ENCODE data around the gene DHRS1. TPM values are rescaled to one million over a fixed set of nuclear protein-coding genes. Genes with fewer than 3 reads are reported as not detected.
A peak's percentile ranks its signal among the peaks of the same experiment; 100 is the strongest.

DHRS1 gene
- polyA plus RNA-seq, 2 donors = 92.6 to 97.6 TPM

DNA sequence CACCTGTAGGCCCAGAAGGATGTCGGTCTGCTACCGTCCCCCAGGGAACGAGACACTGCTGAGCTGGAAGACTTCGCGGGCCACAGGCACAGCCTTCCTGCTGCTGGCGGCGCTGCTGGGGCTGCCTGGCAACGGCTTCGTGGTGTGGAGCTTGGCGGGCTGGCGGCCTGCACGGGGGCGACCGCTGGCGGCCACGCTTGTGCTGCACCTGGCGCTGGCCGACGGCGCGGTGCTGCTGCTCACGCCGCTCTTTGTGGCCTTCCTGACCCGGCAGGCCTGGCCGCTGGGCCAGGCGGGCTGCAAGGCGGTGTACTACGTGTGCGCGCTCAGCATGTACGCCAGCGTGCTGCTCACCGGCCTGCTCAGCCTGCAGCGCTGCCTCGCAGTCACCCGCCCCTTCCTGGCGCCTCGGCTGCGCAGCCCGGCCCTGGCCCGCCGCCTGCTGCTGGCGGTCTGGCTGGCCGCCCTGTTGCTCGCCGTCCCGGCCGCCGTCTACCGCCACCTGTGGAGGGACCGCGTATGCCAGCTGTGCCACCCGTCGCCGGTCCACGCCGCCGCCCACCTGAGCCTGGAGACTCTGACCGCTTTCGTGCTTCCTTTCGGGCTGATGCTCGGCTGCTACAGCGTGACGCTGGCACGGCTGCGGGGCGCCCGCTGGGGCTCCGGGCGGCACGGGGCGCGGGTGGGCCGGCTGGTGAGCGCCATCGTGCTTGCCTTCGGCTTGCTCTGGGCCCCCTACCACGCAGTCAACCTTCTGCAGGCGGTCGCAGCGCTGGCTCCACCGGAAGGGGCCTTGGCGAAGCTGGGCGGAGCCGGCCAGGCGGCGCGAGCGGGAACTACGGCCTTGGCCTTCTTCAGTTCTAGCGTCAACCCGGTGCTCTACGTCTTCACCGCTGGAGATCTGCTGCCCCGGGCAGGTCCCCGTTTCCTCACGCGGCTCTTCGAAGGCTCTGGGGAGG, 11.3 kb upstream of the DHRS1 start, which contains the start of gene LTB4R:
TSS of gene LTB4R (plus strand) at position 857 of the 959 bp plus-strand sequence. CDS start 4,150 bp downstream, outside the sequence.
- peak within 1 kb of the TSS; percentile 47 to 70 for H3K4me3 ChIP-seq (ENCODE audit: low read depth in 1 of 2, low read length in 2 of 2)
- peaks cover 6 to 48% of the 10 kb centered on the region in 2 donors for H3K4me1 ChIP-seq (ENCODE audit: control insufficient read depth in 2 of 2, insufficient read depth in 2 of 2, low read length in 1 of 2)
- peak within 1 kb of the TSS; percentile 93 to 94 for H3K27ac ChIP-seq (ENCODE audit: low read depth in 2 of 2, low read length in 1 of 2)
- H3K9me3 ChIP-seq (ENCODE audit: control insufficient read depth in 2 of 2, insufficient read depth in 1 of 2, low read depth in 1 of 2, low read length in 1 of 2) = no peaks in the 10 kb centered on the region
- peaks cover 7 to 15% of the 10 kb centered on the region in 2 donors for H3K36me3 ChIP-seq (ENCODE audit: control insufficient read depth in 2 of 2, insufficient read depth in 2 of 2, low read length in 1 of 2)
- no peaks in the 10 kb centered on the region for H3K27me3 ChIP-seq (ENCODE audit: control insufficient read depth in 1 of 2, insufficient read depth in 2 of 2, low read length in 2 of 2)
- 3 to 16% methylated on average over 96 to 99 of the region's 99 CpGs for WGBS, 2 donors

DNA sequence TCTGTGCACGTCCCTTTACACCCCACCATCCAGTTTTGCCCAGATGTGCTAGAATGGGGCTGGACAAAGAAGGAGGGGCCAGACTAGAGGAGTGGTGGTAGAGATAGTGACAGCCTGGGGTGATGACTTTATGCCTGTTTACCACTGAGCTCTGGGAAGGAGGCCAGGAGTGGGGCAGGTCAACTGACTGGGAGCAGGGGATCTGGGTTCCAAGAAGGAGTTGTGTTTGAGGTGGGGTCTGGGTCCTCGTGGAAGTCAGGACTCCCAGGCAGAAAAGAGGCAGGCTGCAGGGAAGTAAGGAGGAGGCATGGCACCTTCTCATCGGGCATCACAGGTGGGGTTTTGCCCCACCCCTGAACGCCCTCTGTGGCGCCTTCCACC, 10.7 kb upstream of the DHRS1 start:
- Histone ChIP-seq H3K4me1 (ENCODE audit: control insufficient read depth in 2 of 2, insufficient read depth in 2 of 2, low read length in 1 of 2) (peaks cover 6 to 41% of the 10 kb centered on the region in 2 donors), H3K9me3 (ENCODE audit: control insufficient read depth in 2 of 2, insufficient read depth in 1 of 2, low read depth in 1 of 2, low read length in 1 of 2) (no peaks in the 10 kb centered on the region), H3K27ac (ENCODE audit: low read depth in 2 of 2, low read length in 1 of 2) (peak overlapping the region; percentile 93 to 94), H3K36me3 (ENCODE audit: control insufficient read depth in 2 of 2, insufficient read depth in 2 of 2, low read length in 1 of 2) (peaks cover 7 to 21% of the 10 kb centered on the region in 2 donors), H3K27me3 (ENCODE audit: control insufficient read depth in 1 of 2, insufficient read depth in 2 of 2, low read length in 2 of 2) (no peaks in the 10 kb centered on the region), H3K4me3 (ENCODE audit: low read depth in 1 of 2, low read length in 2 of 2) (peak overlapping the region; percentile 47 to 70)
- WGBS, 2 donors = 15 to 23% methylated on average over 5 of the region's 5 CpGs

GRCh38 chr14:24309538-24310264, 10.1 kb upstream of the DHRS1 start, which contains the start of gene LTB4R2:
TSS of gene LTB4R2 (plus strand) at chr14:24310140. CDS start at chr14:24310665, 525 bp downstream.
- WGBS, 2 donors = 46 to 48% methylated on average over 5 of the region's 5 CpGs

GRCh38 chr14:24308342-24309124, 9.0 kb upstream of the DHRS1 start:
- H3K4me1 ChIP-seq (ENCODE audit: control insufficient read depth in 2 of 2, insufficient read depth in 2 of 2, low read length in 1 of 2) = peaks cover 6 to 28% of the 10 kb centered on the region in 2 donors
- H3K9me3 ChIP-seq (ENCODE audit: control insufficient read depth in 2 of 2, insufficient read depth in 1 of 2, low read depth in 1 of 2, low read length in 1 of 2) = no peaks in the 10 kb centered on the region
- peak overlapping the region; percentile 35 to 94 for H3K27ac ChIP-seq (ENCODE audit: low read depth in 2 of 2, low read length in 1 of 2)
- no peak overlapping the region for H3K4me3 ChIP-seq (ENCODE audit: low read depth in 1 of 2, low read length in 2 of 2)
- no peaks in the 10 kb centered on the region for H3K27me3 ChIP-seq (ENCODE audit: control insufficient read depth in 1 of 2, insufficient read depth in 2 of 2, low read length in 2 of 2)
- WGBS, 2 donors = 78 to 80% methylated on average over 7 of the region's 7 CpGs
- H3K36me3 ChIP-seq (ENCODE audit: control insufficient read depth in 2 of 2, insufficient read depth in 2 of 2, low read length in 1 of 2) = peaks cover 10 to 37% of the 10 kb centered on the region in 2 donors

More at GRCh38 chr14:24309538-24310264, 10.1 kb upstream of the DHRS1 start, which contains the start of gene LTB4R2:
- Histone ChIP-seq H3K4me1 (ENCODE audit: control insufficient read depth in 2 of 2, insufficient read depth in 2 of 2, low read length in 1 of 2) (peaks cover 6 to 35% of the 10 kb centered on the region in 2 donors), H3K27ac (ENCODE audit: low read depth in 2 of 2, low read length in 1 of 2) (peak within 1 kb of the TSS; percentile 93 to 94), H3K9me3 (ENCODE audit: control insufficient read depth in 2 of 2, insufficient read depth in 1 of 2, low read depth in 1 of 2, low read length in 1 of 2) (no peaks in the 10 kb centered on the region), H3K4me3 (ENCODE audit: low read depth in 1 of 2, low read length in 2 of 2) (peak within 1 kb of the TSS; percentile 47 to 70), H3K36me3 (ENCODE audit: control insufficient read depth in 2 of 2, insufficient read depth in 2 of 2, low read length in 1 of 2) (peaks cover 10 to 26% of the 10 kb centered on the region in 2 donors), H3K27me3 (ENCODE audit: control insufficient read depth in 1 of 2, insufficient read depth in 2 of 2, low read length in 2 of 2) (no peaks in the 10 kb centered on the region)

DNA sequence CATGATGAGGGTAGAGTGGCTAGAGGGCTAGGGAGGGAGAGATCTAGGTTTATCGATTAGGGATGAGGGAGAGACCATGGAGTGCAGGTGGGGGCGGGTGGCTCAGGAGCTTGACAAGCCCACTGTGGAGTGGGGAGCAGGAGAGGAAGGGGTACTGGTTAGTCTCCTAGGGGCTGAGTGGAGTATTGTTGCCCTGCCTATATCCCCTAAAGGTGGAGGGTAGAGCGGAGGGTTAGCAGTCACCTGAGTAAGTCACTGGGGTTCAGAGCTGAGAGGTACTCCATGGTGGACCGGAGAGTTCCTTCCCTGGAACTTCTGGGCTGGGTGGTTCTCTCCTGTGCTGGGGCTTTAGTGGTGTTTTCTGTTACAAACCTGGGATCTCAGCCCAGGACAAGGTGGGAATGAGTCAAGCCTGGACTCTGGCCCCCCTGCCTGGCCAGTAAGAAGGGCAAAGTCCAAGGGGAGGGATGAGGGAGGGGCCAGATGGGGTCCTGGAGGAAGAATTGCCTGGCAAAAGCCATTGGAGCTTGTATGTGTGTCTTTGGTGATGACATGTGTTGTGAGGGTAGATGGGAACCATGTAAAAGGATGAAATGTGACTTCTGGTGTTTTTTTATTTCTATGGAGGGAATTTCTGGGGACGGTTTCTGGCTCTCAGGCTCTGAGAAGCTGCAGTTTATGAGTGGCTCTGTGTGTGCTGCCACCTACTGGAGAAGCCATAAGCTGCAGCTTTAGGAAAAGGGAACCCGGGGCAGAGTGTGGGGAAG, 8.2 kb upstream of the DHRS1 start, which contains the start of gene CIDEB:
TSS of gene CIDEB (minus strand) at position 403 of the 767 bp plus-strand sequence. CDS start at position 284, 119 bp downstream.
- Histone ChIP-seq H3K9me3 (ENCODE audit: control insufficient read depth in 2 of 2, insufficient read depth in 1 of 2, low read depth in 1 of 2, low read length in 1 of 2) (no peaks in the 10 kb centered on the region), H3K4me1 (ENCODE audit: control insufficient read depth in 2 of 2, insufficient read depth in 2 of 2, low read length in 1 of 2) (peaks cover 3 to 28% of the 10 kb centered on the region in 2 donors), H3K4me3 (ENCODE audit: low read depth in 1 of 2, low read length in 2 of 2) (no peak within 1 kb of the TSS), H3K27me3 (ENCODE audit: control insufficient read depth in 1 of 2, insufficient read depth in 2 of 2, low read length in 2 of 2) (no peaks in the 10 kb centered on the region), H3K36me3 (ENCODE audit: control insufficient read depth in 2 of 2, insufficient read depth in 2 of 2, low read length in 1 of 2) (peaks cover 10 to 38% of the 10 kb centered on the region in 2 donors), H3K27ac (ENCODE audit: low read depth in 2 of 2, low read length in 1 of 2) (peak within 1 kb of the TSS in 1 of 2 donors; percentile 35)
- 46 to 58% methylated on average over 6 of the region's 6 CpGs for WGBS, 2 donors

DNA sequence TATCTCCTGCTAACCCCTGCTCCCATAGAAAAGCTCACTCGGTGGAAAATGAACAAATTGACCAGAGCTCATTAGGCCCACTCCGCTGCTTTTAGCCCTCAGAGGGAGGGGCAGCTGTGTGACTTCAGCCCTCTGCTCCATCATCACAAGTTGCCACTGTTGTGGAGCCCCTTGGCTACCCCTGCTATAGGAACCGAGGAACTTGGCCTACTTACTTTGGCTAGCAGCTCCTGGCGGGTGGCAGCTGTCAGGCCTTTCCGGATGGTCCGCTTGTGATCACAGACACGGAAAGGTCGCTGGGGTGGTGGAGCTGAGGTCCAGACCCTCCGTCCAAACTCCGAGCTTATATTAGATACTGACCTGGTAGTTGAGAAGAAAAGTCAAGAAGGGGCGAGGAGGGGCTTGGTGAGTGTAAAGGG, 7.6 kb upstream of the DHRS1 start:
- no peaks in the 10 kb centered on the region for H3K27me3 ChIP-seq (ENCODE audit: control insufficient read depth in 1 of 2, insufficient read depth in 2 of 2, low read length in 2 of 2)
- peaks cover 15 to 41% of the 10 kb centered on the region in 2 donors for H3K36me3 ChIP-seq (ENCODE audit: control insufficient read depth in 2 of 2, insufficient read depth in 2 of 2, low read length in 1 of 2)
- no peak overlapping the region for H3K27ac ChIP-seq (ENCODE audit: low read depth in 2 of 2, low read length in 1 of 2)
- peaks cover 2 to 26% of the 10 kb centered on the region in 2 donors for H3K4me1 ChIP-seq (ENCODE audit: control insufficient read depth in 2 of 2, insufficient read depth in 2 of 2, low read length in 1 of 2)
- no peaks in the 10 kb centered on the region for H3K9me3 ChIP-seq (ENCODE audit: control insufficient read depth in 2 of 2, insufficient read depth in 1 of 2, low read depth in 1 of 2, low read length in 1 of 2)
- H3K4me3 ChIP-seq (ENCODE audit: low read depth in 1 of 2, low read length in 2 of 2) = no peak overlapping the region
- whole genome bisulfite sequencing, 2 donors = 82% methylated on average over 11 of the region's 11 CpGs

DNA sequence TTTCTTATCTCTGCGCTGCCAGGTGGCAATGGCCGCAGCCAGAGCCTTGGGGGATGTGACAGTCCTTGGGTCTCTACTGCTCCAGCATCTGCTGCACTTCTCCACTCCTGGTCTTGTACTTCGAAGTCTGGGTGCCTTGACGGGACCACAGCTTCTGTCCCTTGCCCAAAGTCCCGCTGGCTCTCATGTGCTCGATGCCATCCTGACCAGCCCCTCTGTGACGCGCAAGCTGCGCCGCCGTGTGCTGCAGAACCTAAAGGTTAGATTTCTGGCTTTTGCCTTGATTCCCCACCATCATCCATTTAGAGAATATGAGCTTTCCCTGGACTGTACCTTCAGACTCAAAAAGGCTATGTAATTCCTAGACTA, 4.4 kb upstream of the DHRS1 start:
- Histone ChIP-seq H3K4me1 (ENCODE audit: control insufficient read depth in 2 of 2, insufficient read depth in 2 of 2, low read length in 1 of 2) (peaks cover 4 to 5% of the 10 kb centered on the region in 2 donors), H3K9me3 (ENCODE audit: control insufficient read depth in 2 of 2, insufficient read depth in 1 of 2, low read depth in 1 of 2, low read length in 1 of 2) (no peaks in the 10 kb centered on the region), H3K27ac (ENCODE audit: low read depth in 2 of 2, low read length in 1 of 2) (no peak overlapping the region), H3K27me3 (ENCODE audit: control insufficient read depth in 1 of 2, insufficient read depth in 2 of 2, low read length in 2 of 2) (no peaks in the 10 kb centered on the region), H3K36me3 (ENCODE audit: control insufficient read depth in 2 of 2, insufficient read depth in 2 of 2, low read length in 1 of 2) (peaks cover 20 to 49% of the 10 kb centered on the region in 2 donors), H3K4me3 (ENCODE audit: low read depth in 1 of 2, low read length in 2 of 2) (no peak overlapping the region)
- 94 to 96% methylated on average over 11 of the region's 11 CpGs for WGBS, 2 donors

DNA sequence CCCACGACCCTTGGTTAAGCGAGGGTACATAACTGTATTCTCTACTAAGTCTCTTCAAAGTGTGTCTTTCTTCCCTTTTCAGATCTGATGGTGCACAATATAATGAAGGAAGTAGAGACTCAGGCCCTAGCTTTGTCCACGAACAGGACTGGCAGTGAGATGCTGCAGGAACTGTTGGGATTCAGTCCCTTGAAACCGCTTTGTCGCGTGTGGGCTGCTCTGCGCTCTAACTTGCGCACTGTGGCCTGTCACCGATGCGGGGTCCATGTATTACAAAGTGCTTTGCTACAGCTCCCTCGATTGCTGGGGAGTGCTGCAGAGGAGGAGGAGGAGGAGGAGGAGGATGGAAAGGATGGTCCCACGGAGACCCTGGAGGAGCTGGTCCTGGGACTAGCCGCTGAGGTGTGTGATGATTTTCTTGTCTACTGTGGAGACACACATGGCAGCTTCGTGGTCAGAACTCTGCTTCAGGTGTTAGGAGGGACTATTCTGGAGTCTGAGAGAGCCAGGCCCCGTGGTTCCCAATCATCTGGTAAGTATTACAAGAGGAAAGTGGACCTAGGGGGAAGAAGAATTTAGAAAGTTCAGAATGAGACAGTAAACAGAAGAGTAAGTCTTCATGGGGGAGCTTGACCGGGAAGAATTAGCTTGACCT, 873 bp upstream of the DHRS1 start:
- Histone ChIP-seq H3K4me1 (ENCODE audit: control insufficient read depth in 2 of 2, insufficient read depth in 2 of 2, low read length in 1 of 2) (peaks cover 4 to 10% of the 10 kb centered on the region in 2 donors), H3K27ac (ENCODE audit: low read depth in 2 of 2, low read length in 1 of 2) (peak overlapping the region; percentile 89 to 98), H3K9me3 (ENCODE audit: control insufficient read depth in 2 of 2, insufficient read depth in 1 of 2, low read depth in 1 of 2, low read length in 1 of 2) (no peaks in the 10 kb centered on the region), H3K4me3 (ENCODE audit: low read depth in 1 of 2, low read length in 2 of 2) (peak overlapping the region; percentile 88 to 89), H3K36me3 (ENCODE audit: control insufficient read depth in 2 of 2, insufficient read depth in 2 of 2, low read length in 1 of 2) (peaks cover 14 to 42% of the 10 kb centered on the region in 2 donors), H3K27me3 (ENCODE audit: control insufficient read depth in 1 of 2, insufficient read depth in 2 of 2, low read length in 2 of 2) (no peaks in the 10 kb centered on the region)
- WGBS, 2 donors = 27 to 30% methylated on average over 16 of the region's 16 CpGs
